DND-41 (cell line): ENCODE results near the gene STK11.

Source experiments
- ATAC-seq: fragments of 200-7000 bp; cut with Tn5 transposase; 3 replicates; pipeline ENCODE4 v1.9.1; 2021; ENCODE audit warnings: low read depth; ENCODE audit not compliant: insufficient read depth
- DNase-seq: peaks from one replicate; pipeline ENCODE4 v3.0.0-alpha.2; 2020
- H2AFZ ChIP-seq: 2 replicates; pipeline ENCODE4 v1.6.0; 2012; ENCODE audit warnings: low read depth, low read length
- H3K27ac ChIP-seq: 2 replicates; pipeline ENCODE4 v1.5.1; 2012; ENCODE audit warnings: low read length, inconsistent platforms
- H3K27me3 ChIP-seq: fragments of 200-600 bp; sonication (generic); 2 replicates; pipeline ENCODE4 v1.6.0; 2012; ENCODE audit warnings: low read length, mild to moderate bottlenecking, inconsistent platforms; ENCODE audit not compliant: insufficient read depth, poor library complexity
- H3K36me3 ChIP-seq: 2 replicates; pipeline ENCODE4 v1.5.1; 2012; ENCODE audit warnings: low read length, inconsistent platforms; ENCODE audit not compliant: insufficient read depth
- H3K4me1 ChIP-seq: 2 replicates; pipeline ENCODE4 v1.5.1; 2012; ENCODE audit warnings: mild to moderate bottlenecking, low read length; ENCODE audit not compliant: insufficient read depth
- H3K4me2 ChIP-seq: 2 replicates; pipeline ENCODE4 v1.6.0; 2012; ENCODE audit warnings: mild to moderate bottlenecking, moderate library complexity, low read length, inconsistent platforms; ENCODE audit not compliant: insufficient read depth
- H3K4me3 ChIP-seq, 2 experiments: fragments of 200-600 bp in 1 of 2; shearing (Covaris generic) in 1 of 2; 2 replicates each; pipeline ENCODE4 v1.5.1; 2012 to 2016; ENCODE audit warnings: inconsistent platforms in 2 of 2, low read length in 2 of 2, mild to moderate bottlenecking in 2 of 2, low read depth in 1 of 2, moderate library complexity in 1 of 2
- H3K79me2 ChIP-seq: 2 replicates; pipeline ENCODE4 v1.6.0; 2012; ENCODE audit warnings: low read length, inconsistent platforms; ENCODE audit not compliant: insufficient read depth
- H3K9ac ChIP-seq: 2 replicates; pipeline ENCODE4 v1.6.0; 2012; ENCODE audit warnings: low read depth, mild to moderate bottlenecking, inconsistent platforms, low read length, moderate library complexity
- H3K9me3 ChIP-seq: 2 replicates; pipeline ENCODE4 v1.5.1; 2012; ENCODE audit warnings: low read length, moderate library complexity, mild to moderate bottlenecking, inconsistent platforms; ENCODE audit not compliant: insufficient read depth, severe bottlenecking
- H4K20me1 ChIP-seq: 2 replicates; pipeline ENCODE4 v1.6.0; 2012; ENCODE audit warnings: low read length; ENCODE audit not compliant: insufficient read depth
- EZH2 ChIP-seq: IDR thresholded peaks from 3 replicates; pipeline ENCODE4 v1.6.1; 2012; ENCODE audit warnings: borderline replicate concordance, low read depth, mild to moderate bottlenecking, moderate library complexity, low read length, inconsistent platforms; ENCODE audit not compliant: severe bottlenecking
- TF ChIP-seq, protein P1 (sequence below): IDR thresholded peaks from 2 replicates; pipeline ENCODE4 v1.5.1; 2012; ENCODE audit warnings: borderline replicate concordance, low read length, moderate library complexity, mild to moderate bottlenecking; ENCODE audit not compliant: poor library complexity, severe bottlenecking; ENCODE audit errors: extremely low read depth

Gene STK11

DNA sequence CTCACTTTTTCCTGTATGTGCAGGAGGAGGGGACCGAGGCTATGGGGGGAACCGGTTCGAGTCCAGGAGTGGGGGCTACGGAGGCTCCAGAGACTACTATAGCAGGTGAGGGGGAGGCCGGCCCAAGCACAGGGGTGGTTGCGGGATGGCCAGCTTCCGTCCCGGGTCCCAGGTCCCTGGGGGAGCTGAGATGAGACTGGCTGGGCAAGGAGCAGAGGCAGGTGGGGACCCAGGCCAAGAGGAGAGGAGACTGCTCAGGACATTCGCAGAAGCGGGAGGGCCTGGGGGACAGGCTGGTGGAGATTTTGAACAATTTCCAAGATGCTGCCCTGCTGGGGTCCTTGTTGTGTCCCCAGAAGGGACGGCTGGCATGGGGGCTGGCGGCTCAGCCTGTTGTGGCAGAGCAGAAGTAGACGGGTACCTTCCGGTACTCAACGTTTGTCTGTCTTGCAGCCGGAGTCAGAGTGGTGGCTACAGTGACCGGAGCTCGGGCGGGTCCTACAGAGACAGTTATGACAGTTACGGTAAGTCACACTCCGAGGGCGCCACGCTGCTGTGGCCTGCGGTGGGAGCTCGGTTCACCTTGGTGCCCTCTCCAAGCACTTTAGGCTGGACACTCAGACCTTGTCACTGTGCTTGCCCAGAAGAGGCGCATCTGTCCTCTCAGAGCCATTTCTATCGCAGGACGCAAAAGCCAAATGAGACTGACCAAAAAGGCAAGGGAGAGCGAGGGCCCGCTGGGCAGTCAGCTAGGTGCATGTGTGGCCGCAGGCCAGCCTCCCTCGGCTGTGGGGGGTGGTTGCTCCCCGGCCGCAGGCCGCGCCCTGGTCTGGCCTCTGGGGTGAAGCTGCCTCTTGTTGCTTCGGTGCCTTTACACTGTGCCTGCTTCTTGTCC, 66.2 kb downstream of the STK11 start:
- H3K4me1 ChIP-seq: peaks cover 82% of the 10 kb centered on the region
- peak overlapping the region; percentile 90 for H3K9ac ChIP-seq
- peaks cover 61% of the 10 kb centered on the region for H3K36me3 ChIP-seq
- DNase-seq: no peak
- no peak for TF ChIP-seq EZH2
- TF ChIP-seq, protein P1, sequence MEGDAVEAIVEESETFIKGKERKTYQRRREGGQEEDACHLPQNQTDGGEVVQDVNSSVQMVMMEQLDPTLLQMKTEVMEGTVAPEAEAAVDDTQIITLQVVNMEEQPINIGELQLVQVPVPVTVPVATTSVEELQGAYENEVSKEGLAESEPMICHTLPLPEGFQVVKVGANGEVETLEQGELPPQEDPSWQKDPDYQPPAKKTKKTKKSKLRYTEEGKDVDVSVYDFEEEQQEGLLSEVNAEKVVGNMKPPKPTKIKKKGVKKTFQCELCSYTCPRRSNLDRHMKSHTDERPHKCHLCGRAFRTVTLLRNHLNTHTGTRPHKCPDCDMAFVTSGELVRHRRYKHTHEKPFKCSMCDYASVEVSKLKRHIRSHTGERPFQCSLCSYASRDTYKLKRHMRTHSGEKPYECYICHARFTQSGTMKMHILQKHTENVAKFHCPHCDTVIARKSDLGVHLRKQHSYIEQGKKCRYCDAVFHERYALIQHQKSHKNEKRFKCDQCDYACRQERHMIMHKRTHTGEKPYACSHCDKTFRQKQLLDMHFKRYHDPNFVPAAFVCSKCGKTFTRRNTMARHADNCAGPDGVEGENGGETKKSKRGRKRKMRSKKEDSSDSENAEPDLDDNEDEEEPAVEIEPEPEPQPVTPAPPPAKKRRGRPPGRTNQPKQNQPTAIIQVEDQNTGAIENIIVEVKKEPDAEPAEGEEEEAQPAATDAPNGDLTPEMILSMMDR: no peak
- peaks cover 66% of the 10 kb centered on the region for H3K79me2 ChIP-seq
- peak overlapping the region; percentile 83 for H3K4me2 ChIP-seq
- no peaks in the 10 kb centered on the region for H3K9me3 ChIP-seq
- ATAC-seq: no peak
- peaks cover 3% of the 10 kb centered on the region for H3K27me3 ChIP-seq
- peaks cover 64% of the 10 kb centered on the region for H4K20me1 ChIP-seq
- peak overlapping the region in 1 of 2 experiments; percentile 95; a peak in 1 of 4 replicates for H3K4me3 ChIP-seq
- H2AFZ ChIP-seq: no peak overlapping the region
- peak overlapping the region; percentile 92; the same call in 1 of the 2 replicates for H3K27ac ChIP-seq

DNA sequence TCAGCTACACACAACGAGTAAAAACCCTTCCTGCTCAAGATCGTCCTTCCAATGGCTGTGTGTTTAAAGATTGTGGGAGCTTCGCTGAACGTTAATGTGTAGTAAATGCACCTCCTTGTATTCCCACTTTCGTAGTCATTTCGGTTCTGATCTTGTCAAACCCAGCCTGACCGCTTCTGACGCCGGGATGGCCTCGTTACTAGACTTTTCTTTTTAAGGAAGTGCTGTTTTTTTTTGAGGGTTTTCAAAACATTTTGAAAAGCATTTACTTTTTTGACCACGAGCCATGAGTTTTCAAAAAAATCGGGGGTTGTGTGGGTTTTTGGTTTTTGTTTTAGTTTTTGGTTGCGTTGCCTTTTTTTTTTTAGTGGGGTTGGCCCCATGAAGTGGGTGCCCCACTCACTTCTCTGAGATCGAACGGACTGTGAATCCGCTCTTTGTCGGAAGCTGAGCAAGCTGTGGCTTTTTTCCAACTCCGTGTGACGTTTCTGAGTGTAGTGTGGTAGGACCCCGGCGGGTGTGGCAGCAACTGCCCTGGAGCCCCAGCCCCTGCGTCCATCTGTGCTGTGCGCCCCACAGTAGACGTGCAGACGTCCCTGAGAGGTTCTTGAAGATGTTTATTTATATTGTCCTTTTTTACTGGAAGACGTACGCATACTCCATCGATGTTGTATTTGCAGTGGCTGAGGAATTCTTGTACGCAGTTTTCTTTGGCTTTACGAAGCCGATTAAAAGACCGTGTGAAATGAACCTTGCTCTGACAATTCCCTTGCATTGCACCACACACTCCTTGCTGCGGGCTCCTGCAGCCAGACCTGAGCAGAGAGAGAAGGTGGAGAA, 67.1 kb downstream of the STK11 start:
- no peak for TF ChIP-seq EZH2
- TF ChIP-seq, protein P1: no peak
- Histone ChIP-seq H3K9ac (peak overlapping the region; percentile 99), H3K36me3 (peaks cover 69% of the 10 kb centered on the region), H3K4me1 (peaks cover 82% of the 10 kb centered on the region), H3K27ac (no peak overlapping the region), H3K4me3 (peak overlapping the region in 1 of 2 experiments; percentile 95; a peak in 1 of 4 replicates), H3K4me2 (peak overlapping the region; percentile 83; the same call in 1 of the 2 replicates), H2AFZ (no peak overlapping the region), H3K79me2 (peaks cover 74% of the 10 kb centered on the region), H3K9me3 (no peaks in the 10 kb centered on the region), H4K20me1 (peaks cover 69% of the 10 kb centered on the region), H3K27me3 (no peaks in the 10 kb centered on the region)
- ATAC-seq (no peak), DNase-seq (no peak)

DNA sequence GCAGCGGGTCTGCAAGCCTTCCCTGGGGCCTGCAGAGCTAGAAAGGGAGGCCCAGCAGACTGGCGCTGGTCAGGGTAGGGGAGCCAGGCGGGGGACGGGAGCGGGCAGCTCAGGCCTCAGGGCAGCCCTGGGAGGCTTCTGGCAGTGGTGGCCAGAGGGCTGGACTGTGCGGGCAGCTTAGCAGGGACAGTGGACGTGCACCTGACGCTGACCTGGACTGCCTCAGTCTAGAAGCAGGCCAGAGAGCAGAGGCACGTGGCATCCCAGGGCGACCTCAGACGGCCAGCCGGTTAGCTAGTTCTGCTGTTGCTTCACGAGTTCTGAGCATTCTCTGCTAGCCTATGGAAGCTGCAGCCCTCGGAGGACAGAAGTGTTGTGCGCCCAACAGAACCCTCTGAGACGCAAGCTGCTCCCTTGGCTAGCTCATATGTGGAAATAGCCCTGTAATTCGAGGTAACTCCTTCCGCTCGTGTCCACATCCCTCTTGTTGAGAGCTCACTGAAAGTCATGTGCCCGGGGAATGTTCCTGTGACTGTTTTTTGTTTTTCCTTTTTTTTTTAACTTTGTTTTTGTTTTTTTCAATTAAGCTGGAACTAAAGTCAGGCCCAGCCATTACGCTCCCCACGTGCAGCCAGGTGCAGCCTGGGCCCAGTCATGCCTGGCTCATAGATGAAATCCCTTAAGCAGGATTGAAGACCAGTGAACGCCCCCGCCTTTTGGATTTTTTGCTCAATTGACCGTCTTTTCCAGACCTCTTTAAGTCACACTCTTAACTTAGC, 67.9 kb downstream of the STK11 start:
- Histone ChIP-seq H3K36me3 (peaks cover 75% of the 10 kb centered on the region), H2AFZ (no peak overlapping the region), H3K9ac (peak overlapping the region; percentile 99), H3K4me3 (no peak overlapping the region), H4K20me1 (peaks cover 69% of the 10 kb centered on the region), H3K27me3 (no peaks in the 10 kb centered on the region), H3K4me2 (peak overlapping the region; percentile 83), H3K9me3 (no peaks in the 10 kb centered on the region), H3K4me1 (peaks cover 76% of the 10 kb centered on the region), H3K27ac (peak overlapping the region; percentile 42; the same call in 1 of the 2 replicates), H3K79me2 (peaks cover 77% of the 10 kb centered on the region)
- DNase-seq (no peak), ATAC-seq (no peak)
- no peak for TF ChIP-seq EZH2
- TF ChIP-seq, protein P1: no peak
